PC-9 (cell line): ENCODE data around the gene HNRNPA1L2. TPM values are rescaled to one million over a fixed set of nuclear protein-coding genes. Genes with fewer than 3 reads are reported as not detected.
"Not testable (repeated sequence)": the region's sequence is repeated elsewhere in the genome, so short reads cannot be mapped to it uniquely, and the experiment has no call there.

Experiments used
- BruUV-seq: library from RNA; stranded (reverse); fragments of 400-500 nt; replicated peaks from 2 replicates; lab custom pipeline; 2021; lab: Mats Ljungman, UMichigan
- CTCF ChIA-PET: fragments of 300-600 bp; sonication (Branson Sonifier 250); formaldehyde crosslinking; loops from one replicate; lab custom pipeline; 2022; ENCODE audit warnings: antibody characterized with exemption; lab: Charles Lee
- POLR2A ChIA-PET: fragments of 300-600 bp; sonication (Branson Sonifier 250); formaldehyde crosslinking; loops from one replicate; lab custom pipeline; 2022; ENCODE audit warnings: antibody characterized with exemption; ENCODE audit not compliant: unreplicated experiment; lab: Charles Lee
- DNase-seq, 2 experiments: peaks; one replicate each; pipeline versions ENCODE4 v3.0.0 to v3.0.0-alpha.2; 2015 to 2022; ENCODE audit warnings: mixed read lengths in 1 of 2
- H2AFZ ChIP-seq: fragments of 200-600 bp; sonication (generic); 2 replicates; pipeline ENCODE4 v1.8.1; 2017; ENCODE audit warnings: antibody characterized with exemption
- H3F3A ChIP-seq: fragments of 200-600 bp; sonication (generic); 2 replicates; pipeline ENCODE4 v1.8.1; 2017; ENCODE audit warnings: antibody characterized with exemption, mild to moderate bottlenecking, low read depth; ENCODE audit not compliant: insufficient read depth
- H3K27ac ChIP-seq: fragments of 200-600 bp; sonication (generic); 2 replicates; pipeline ENCODE4 v1.6.1; 2016; ENCODE audit warnings: mixed run types
- H3K27me3 ChIP-seq: fragments of 200-600 bp; sonication (generic); 2 replicates; pipeline ENCODE4 v1.6.1; 2016; ENCODE audit warnings: low read depth, mixed run types; ENCODE audit not compliant: insufficient read depth
- H3K36me3 ChIP-seq: fragments of 200-600 bp; sonication (generic); 2 replicates; pipeline ENCODE4 v1.6.1; 2016; ENCODE audit warnings: low read depth, mixed run types
- H3K4me1 ChIP-seq: fragments of 200-600 bp; sonication (generic); replicated peaks from 2 replicates; pipeline ENCODE4 v1.6.1; 2016; ENCODE audit warnings: mixed run types; ENCODE audit not compliant: insufficient read depth
- H3K4me2 ChIP-seq: fragments of 200-600 bp; sonication (generic); 2 replicates; pipeline ENCODE4 v1.6.1; 2017; ENCODE audit warnings: mixed run types
- H3K4me3 ChIP-seq: fragments of 200-600 bp; sonication (generic); 2 replicates; pipeline ENCODE4 v1.6.1; 2016; ENCODE audit warnings: mixed run types
- H3K79me2 ChIP-seq: fragments of 200-600 bp; sonication (generic); 2 replicates; pipeline ENCODE4 v1.6.1; 2017; ENCODE audit warnings: low read depth, mixed run types
- H3K9me2 ChIP-seq: fragments of 200-600 bp; sonication (generic); 2 replicates; pipeline ENCODE4 v1.8.1; 2017; ENCODE audit warnings: mild to moderate bottlenecking; ENCODE audit not compliant: insufficient read depth
- H3K9me3 ChIP-seq: fragments of 200-600 bp; sonication (generic); 2 replicates; pipeline ENCODE4 v1.8.1; 2016; ENCODE audit warnings: low read depth; ENCODE audit not compliant: insufficient read depth
- H4K20me1 ChIP-seq: fragments of 200-600 bp; sonication (generic); 2 replicates; pipeline ENCODE4 v1.8.1; 2017; ENCODE audit not compliant: insufficient read depth
- EZH2 ChIP-seq: fragments of 200-600 bp; sonication (generic); IDR thresholded peaks from 2 replicates; pipeline ENCODE4 v1.8.0; 2017; ENCODE audit warnings: antibody characterized with exemption, low read depth
- intact Hi-C: fragments of 100-400 bp; cut with micrococcal nuclease; formaldehyde crosslinking; loops from one replicate; pipeline ENCODE4 v1.10.0; 2022; ENCODE audit not compliant: unreplicated experiment
- total RNA-seq: library from RNA; stranded (reverse); gene quantifications from 2 replicates; pipeline ENCODE4 v1.2.3, GENCODE V29; 2021
- TF ChIP-seq, protein P1 (sequence below): fragments of 200-600 bp; sonication (generic); conservative IDR thresholded peaks from 2 replicates; pipeline ENCODE4 v1.6.1; 2017; ENCODE audit warnings: mixed run types, antibody characterized with exemption, mild to moderate bottlenecking, moderate library complexity

Gene HNRNPA1L2
- total RNA-seq, 1 experiment from 2014 or later = 6.3 TPM

DNA sequence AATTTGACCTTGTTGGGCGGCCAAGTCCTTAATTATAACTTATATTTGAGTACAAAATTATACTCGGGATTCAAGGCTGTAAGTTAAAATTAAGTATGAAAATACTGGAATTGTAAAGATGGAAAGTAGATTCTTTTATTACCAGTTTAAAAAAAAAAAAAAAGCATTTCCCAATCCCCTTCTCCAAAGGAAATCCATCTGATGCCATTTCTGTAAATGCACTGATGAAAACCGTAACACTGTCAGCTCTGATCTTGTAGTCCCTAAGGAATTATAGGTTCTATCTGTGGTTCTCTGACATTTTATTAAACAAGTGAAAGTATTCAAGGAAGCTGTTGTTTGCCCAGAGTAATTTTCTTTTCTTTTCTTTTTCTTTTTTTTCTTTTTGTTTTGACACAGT, 41.6 kb upstream of the HNRNPA1L2 start:
- Histone ChIP-seq H4K20me1 (no peaks in the 10 kb centered on the region), H3K79me2 (no peaks in the 10 kb centered on the region), H3K9me3 (no peaks in the 10 kb centered on the region), H3K9me2 (no peaks in the 10 kb centered on the region), H3K4me2 (peak overlapping the region; percentile 66; the same call in 1 of the 2 replicates), H3K27me3 (no peaks in the 10 kb centered on the region), H2AFZ (0 out of 2 replicates have a peak overlapping the region, but pooled peaks have one; percentile 76), H3F3A (no peaks in the 10 kb centered on the region), H3K27ac (no peak overlapping the region), H3K36me3 (no peaks in the 10 kb centered on the region), H3K4me1 (no peaks in the 10 kb centered on the region), H3K4me3 (peak overlapping the region; percentile 53; the same call in 1 of the 2 replicates)
- BruUV-seq = no TSS peak
- TF ChIP-seq EZH2 = no peak
- TF ChIP-seq, protein P1, sequence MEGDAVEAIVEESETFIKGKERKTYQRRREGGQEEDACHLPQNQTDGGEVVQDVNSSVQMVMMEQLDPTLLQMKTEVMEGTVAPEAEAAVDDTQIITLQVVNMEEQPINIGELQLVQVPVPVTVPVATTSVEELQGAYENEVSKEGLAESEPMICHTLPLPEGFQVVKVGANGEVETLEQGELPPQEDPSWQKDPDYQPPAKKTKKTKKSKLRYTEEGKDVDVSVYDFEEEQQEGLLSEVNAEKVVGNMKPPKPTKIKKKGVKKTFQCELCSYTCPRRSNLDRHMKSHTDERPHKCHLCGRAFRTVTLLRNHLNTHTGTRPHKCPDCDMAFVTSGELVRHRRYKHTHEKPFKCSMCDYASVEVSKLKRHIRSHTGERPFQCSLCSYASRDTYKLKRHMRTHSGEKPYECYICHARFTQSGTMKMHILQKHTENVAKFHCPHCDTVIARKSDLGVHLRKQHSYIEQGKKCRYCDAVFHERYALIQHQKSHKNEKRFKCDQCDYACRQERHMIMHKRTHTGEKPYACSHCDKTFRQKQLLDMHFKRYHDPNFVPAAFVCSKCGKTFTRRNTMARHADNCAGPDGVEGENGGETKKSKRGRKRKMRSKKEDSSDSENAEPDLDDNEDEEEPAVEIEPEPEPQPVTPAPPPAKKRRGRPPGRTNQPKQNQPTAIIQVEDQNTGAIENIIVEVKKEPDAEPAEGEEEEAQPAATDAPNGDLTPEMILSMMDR = no peak
- ChIA-PET POLR2A (no interaction called here), CTCF (no interaction called here)
- no peak for DNase-seq
- intact Hi-C loops = no loop called here

DNA sequence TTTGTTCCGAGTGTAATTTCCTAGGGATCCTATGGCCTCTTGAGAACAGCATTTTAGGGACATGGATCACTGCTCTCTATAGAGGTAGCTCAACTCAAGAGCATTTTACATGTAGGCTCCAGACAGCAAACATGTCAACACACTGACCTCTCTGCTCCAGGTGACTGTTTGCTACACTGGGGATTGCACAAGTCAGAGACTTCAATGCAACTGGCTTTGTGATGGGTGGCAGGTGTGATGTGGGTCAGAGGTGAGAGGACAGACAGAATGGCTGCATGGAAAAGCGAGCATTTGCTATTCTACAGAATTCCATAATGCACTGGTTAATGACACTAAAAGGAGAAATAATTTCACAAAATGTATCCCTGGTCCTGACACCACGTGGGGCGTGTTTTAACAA, 38.9 kb upstream of the HNRNPA1L2 start:
- DNase-seq, H3K79me2 ChIP-seq, H3K27me3 ChIP-seq, H3K27ac ChIP-seq, CTCF ChIA-PET, H3K4me2 ChIP-seq, BruUV-seq, H3K4me3 ChIP-seq, H3F3A ChIP-seq, H2AFZ ChIP-seq, H3K9me2 ChIP-seq, H3K9me3 ChIP-seq, H3K4me1 ChIP-seq, H3K36me3 ChIP-seq, intact Hi-C loops, H4K20me1 ChIP-seq, POLR2A ChIA-PET: not testable (repeated sequence)

DNA sequence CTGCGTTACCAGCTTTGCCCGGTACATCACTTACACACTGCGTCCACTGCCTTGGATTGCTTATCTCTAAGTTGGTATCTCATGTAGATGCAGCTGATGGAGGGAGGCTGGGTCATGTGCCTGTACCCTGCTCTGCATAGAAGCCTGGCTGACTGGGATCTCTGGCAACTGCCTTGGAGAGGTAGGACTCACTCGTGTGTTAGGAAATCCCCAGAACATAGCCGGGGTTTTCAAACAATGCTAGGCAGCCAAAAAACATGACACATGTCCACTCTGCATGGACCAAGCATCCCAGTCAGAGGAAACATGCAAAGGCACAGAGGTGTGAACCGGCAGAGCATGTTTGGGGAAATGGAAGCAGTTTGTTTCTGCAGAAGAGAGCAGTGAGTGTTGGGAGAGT, 36.1 kb upstream of the HNRNPA1L2 start:
- intact Hi-C loops, H3K9me2 ChIP-seq, H3K4me3 ChIP-seq, H3K36me3 ChIP-seq, H3K4me1 ChIP-seq, H4K20me1 ChIP-seq, H3K9me3 ChIP-seq, H3K27ac ChIP-seq, POLR2A ChIA-PET, BruUV-seq, H3K27me3 ChIP-seq, H3K79me2 ChIP-seq, DNase-seq, H3F3A ChIP-seq, H2AFZ ChIP-seq, H3K4me2 ChIP-seq, CTCF ChIA-PET: not testable (repeated sequence)

DNA sequence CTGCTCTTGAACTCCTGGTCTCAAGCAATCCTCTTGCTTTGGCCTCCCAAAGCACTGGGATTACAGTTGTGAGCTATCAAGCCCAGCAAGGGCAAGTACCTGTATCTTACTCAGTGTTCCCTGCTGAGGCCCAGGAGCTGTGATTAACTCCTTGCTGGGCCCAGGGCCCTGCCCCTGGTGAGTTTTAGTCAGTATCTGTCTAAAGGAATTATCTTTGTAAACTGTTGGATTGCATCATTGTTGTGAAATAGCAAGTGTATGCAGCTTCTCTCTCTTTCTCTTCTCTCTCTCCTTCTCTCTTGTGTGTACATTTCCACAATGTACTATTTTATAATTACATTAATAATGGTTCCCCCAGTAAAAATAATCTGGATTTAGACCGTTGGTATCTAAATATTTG, 35.4 kb upstream of the HNRNPA1L2 start:
- POLR2A ChIA-PET, CTCF ChIA-PET: not testable (repeated sequence)

DNA sequence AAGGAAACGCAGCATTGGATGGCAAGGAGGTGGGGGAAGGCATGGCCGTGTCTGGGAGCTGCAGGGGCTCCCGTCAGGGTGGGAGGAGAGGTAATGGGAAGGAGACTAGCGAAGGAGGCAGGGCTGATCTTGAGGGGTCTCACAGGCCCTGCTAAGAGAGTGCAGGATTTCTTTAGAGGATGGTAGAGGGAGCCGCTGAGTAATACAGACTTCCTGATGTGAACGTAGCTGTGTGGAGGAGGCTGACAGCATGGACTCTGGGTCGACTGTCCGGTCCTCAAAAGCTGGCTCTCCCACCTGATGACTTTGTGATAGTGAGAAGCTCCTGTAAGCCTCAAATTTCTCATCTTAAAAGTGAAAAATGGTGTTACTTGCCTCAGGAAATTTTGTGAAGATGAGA, 34.0 kb upstream of the HNRNPA1L2 start:
- H3K4me2 ChIP-seq, H3K9me2 ChIP-seq, BruUV-seq, H3K27me3 ChIP-seq, POLR2A ChIA-PET, intact Hi-C loops, H4K20me1 ChIP-seq, H3K27ac ChIP-seq, H3K9me3 ChIP-seq, H3K4me1 ChIP-seq, H2AFZ ChIP-seq, H3K79me2 ChIP-seq, CTCF ChIA-PET, H3K36me3 ChIP-seq, H3K4me3 ChIP-seq, H3F3A ChIP-seq, DNase-seq: not testable (repeated sequence)

More for the DNA sequence above, 35.4 kb upstream of the HNRNPA1L2 start:
- H3K27ac ChIP-seq, DNase-seq, intact Hi-C loops, H3K27me3 ChIP-seq, H3K79me2 ChIP-seq, H3K9me3 ChIP-seq, H4K20me1 ChIP-seq, H3K4me1 ChIP-seq, H2AFZ ChIP-seq, H3F3A ChIP-seq, H3K4me2 ChIP-seq, BruUV-seq, H3K36me3 ChIP-seq, H3K4me3 ChIP-seq, H3K9me2 ChIP-seq: not testable (repeated sequence)
